ENCODE measurements around the gene CLIP1.
A peak's percentile ranks its signal among the peaks of the same experiment; 100 is the strongest.

The CLIP1 gene

GRCh38 chr12:122230798-122231197, 191.7 kb downstream of the CLIP1 start:
- POLR2A ChIA-PET (ENCODE audit: low non-redundant PET): no interaction called here

GRCh38 chr12:122228092-122228491, 194.4 kb downstream of the CLIP1 start:
- ChIA-PET CTCF (no interaction called here), POLR2A (ENCODE audit: low non-redundant PET) (interaction anchor here (0.6 kb wide), 1 partner anchor 84 kb away, joined by 6 read pairs; no protein-coding TSS in a partner anchor)
- DNase-seq (ENCODE audit: low spot score): no peak
- no peak overlapping the region for H3K27ac ChIP-seq
- no peak for TF ChIP-seq CTCF (conservative IDR thresholded peaks at IDR 0.05; ENCODE audit: low read depth)

More at GRCh38 chr12:122230798-122231197, 191.7 kb downstream of the CLIP1 start:
- CTCF ChIA-PET: interaction anchor here (0.6 to 0.7 kb wide), 2 partner anchors 648 to 809 kb away, joined by 3 read pairs; no protein-coding TSS in a partner anchor
- no peak for TF ChIP-seq CTCF (conservative IDR thresholded peaks at IDR 0.05; ENCODE audit: low read depth)
- no peak overlapping the region for H3K27ac ChIP-seq
- DNase-seq (ENCODE audit: low spot score): no peak

GRCh38 chr12:122227341-122227740, 195.1 kb downstream of the CLIP1 start:
- no peak for DNase-seq (ENCODE audit: low spot score)
- H3K27ac ChIP-seq: peak overlapping the region; percentile 92; the same call in 1 of the 2 replicates
- TF ChIP-seq CTCF (conservative IDR thresholded peaks at IDR 0.05; ENCODE audit: low read depth): no peak
- POLR2A ChIA-PET (ENCODE audit: low non-redundant PET): no interaction called here
- CTCF ChIA-PET: no interaction called here

GRCh38 chr12:122226366-122227125, 195.9 kb downstream of the CLIP1 start:
- peak overlapping the region; percentile 92 for H3K27ac ChIP-seq
- no peak for TF ChIP-seq CTCF (conservative IDR thresholded peaks at IDR 0.05; ENCODE audit: low read depth)
- POLR2A ChIA-PET (ENCODE audit: low non-redundant PET): interaction anchor here (0.5 to 1.0 kb wide), 2 partner anchors 13 to 94 kb away, joined by 4 to 7 read pairs; no protein-coding TSS in a partner anchor
- DNase-seq (ENCODE audit: low spot score): no peak
- CTCF ChIA-PET: no interaction called here

GRCh38 chr12:122225683-122226365, 196.6 kb downstream of the CLIP1 start, which contains the start of gene DIABLO:
TSS of gene DIABLO (minus strand) at chr12:122226052. CDS start at chr12:122226014, 38 bp downstream.
- H3K27ac ChIP-seq: peak within 1 kb of the TSS; percentile 92
- ChIA-PET CTCF (interaction anchor here (0.6 to 0.7 kb wide), 2 partner anchors 318 to 401 kb away, joined by 4 to 5 read pairs; no protein-coding TSS in a partner anchor), POLR2A (ENCODE audit: low non-redundant PET) (interaction anchor here (0.5 to 1.0 kb wide), 2 partner anchors 14 to 93 kb away, joined by 4 to 7 read pairs; no protein-coding TSS in a partner anchor)
- TF ChIP-seq CTCF (conservative IDR thresholded peaks at IDR 0.05; ENCODE audit: low read depth): no peak
- DNase-seq (ENCODE audit: low spot score): peak; percentile 98

Data from RWPE1 (cell line).